Ishikawa (cell line): ENCODE results near the gene C1orf52.

Source experiments
- CREB1 ChIP-seq: IDR thresholded peaks from 2 replicates; pipeline ENCODE4 v1.6.1; 2012; ENCODE audit warnings: low read depth
- EP300 ChIP-seq: IDR thresholded peaks from 2 replicates; pipeline ENCODE4 v1.6.1; 2012; ENCODE audit warnings: borderline replicate concordance
- FOXM1 ChIP-seq: IDR thresholded peaks from 2 replicates; pipeline ENCODE4 v1.6.1; 2012; ENCODE audit warnings: low read depth, borderline replicate concordance
- TCF12 ChIP-seq: IDR thresholded peaks from 2 replicates; pipeline ENCODE4 v1.6.1; 2012; ENCODE audit warnings: low read depth
- ZBTB7A ChIP-seq: IDR thresholded peaks from 2 replicates; pipeline ENCODE4 v1.6.1; 2012; ENCODE audit warnings: low read depth
- TF ChIP-seq, protein P1 (sequence below): IDR thresholded peaks from 2 replicates; pipeline ENCODE4 v1.6.1; 2012
- TF ChIP-seq, protein P2 (sequence below): IDR thresholded peaks from 2 replicates; pipeline ENCODE4 v1.6.1; 2012

DNA sequence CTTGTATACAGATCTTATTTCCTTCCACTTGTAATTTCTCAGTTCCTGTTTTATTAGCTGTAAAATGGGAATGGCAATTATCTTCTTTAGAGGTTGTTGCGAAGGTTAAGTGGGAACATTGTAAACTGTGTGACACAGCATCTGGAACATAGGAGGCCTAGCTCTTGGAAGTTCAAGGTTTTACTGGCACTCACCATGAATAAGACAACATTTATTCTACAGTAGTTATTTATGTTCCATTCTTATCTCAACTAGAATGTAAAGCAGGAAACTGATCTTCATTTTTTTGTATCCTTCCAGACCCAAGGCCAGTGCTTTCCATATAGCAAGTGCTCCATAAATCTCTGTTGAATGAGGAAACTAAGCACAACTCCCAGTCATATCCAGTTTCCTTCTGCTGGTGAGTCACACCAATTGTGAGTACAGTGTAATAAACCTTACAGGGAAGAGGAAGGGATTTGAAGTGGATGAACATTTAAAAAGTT, 15.5 kb upstream of the C1orf52 start:
- TF ChIP-seq FOXM1 (no peak), CREB1 (no peak), TCF12 (no peak), ZBTB7A (no peak), EP300 (no peak)
- TF ChIP-seq, protein P1, sequence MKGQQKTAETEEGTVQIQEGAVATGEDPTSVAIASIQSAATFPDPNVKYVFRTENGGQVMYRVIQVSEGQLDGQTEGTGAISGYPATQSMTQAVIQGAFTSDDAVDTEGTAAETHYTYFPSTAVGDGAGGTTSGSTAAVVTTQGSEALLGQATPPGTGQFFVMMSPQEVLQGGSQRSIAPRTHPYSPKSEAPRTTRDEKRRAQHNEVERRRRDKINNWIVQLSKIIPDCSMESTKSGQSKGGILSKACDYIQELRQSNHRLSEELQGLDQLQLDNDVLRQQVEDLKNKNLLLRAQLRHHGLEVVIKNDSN = no peak
- TF ChIP-seq, protein P2, sequence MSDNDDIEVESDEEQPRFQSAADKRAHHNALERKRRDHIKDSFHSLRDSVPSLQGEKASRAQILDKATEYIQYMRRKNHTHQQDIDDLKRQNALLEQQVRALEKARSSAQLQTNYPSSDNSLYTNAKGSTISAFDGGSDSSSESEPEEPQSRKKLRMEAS = no peak
